ENCODE measurements around the gene REEP1.

The REEP1 gene

GRCh38 chr2:86189782-86190416 is 147.5 kb downstream of the REEP1 start:
- no peak for DNase-seq

- no peak for DNase-seq
These were observed 151.0 kb downstream of the REEP1 start for GRCh38 chr2:86186431-86186830.

GRCh38 chr2:86185517-86186212 is 151.8 kb downstream of the REEP1 start:
- DNase-seq, result no peak

GRCh38 chr2:86176597-86176996 is 160.8 kb downstream of the REEP1 start:
- no peak for DNase-seq

DNA sequence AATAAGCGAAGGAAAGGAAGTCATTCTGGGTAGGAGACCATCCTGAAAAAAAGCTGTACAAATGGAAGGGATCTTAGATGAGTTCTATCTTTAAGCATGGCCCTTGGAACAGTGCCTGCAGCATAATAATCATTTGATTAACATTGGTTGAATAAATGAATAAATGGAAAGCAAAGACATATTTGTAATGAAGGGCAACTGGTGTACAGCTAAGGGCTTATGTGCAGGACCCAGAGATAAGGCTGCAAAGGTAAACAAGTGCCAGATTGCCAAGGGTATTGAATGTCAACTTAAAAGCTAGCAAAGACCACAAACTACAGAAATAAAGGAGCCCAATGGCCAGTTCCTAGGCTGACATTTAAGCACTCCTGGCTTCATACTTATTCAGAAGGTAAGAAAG is 161.6 kb downstream of the REEP1 start:
- no peak for DNase-seq

DNA sequence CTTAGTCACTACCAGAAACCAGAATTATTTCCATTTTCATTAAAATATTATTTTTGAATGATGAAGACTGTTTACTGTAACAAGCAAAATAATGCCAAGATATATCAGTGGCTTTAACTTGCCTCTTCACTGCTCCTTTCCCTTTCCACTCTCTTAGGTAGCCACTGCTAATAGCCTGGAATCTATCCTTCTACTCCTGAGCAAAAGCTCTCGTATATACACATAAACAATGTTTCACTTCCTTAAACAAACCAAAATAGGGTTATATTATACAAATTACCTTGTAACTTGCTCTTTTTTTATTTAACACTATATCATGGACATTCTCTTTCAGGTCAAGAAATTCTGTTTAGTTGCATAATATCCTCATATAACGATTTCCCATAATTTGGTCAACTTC is 163.0 kb downstream of the REEP1 start:
- no peak for DNase-seq

GRCh38 chr2:86172610-86173009 is 164.8 kb downstream of the REEP1 start:
- no peak for DNase-seq

DNA sequence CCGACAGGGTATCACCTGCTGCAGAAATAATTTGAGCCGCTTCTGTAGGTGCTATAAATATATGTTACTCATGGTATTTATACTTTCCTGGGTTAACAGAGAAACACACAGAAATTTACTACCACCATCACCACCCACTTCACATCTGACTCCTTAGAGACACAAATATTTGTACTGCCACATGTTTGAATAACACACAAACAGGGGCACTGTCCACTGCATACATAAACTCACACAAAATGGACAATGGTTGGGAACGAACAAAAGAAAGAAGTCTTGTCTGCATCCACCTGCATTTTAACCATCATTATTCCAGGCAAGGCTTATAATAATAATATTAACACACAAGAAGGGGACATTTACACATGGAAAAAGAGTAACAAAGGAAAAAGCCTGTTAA is 166.1 kb downstream of the REEP1 start:
- no peak for DNase-seq

DNA sequence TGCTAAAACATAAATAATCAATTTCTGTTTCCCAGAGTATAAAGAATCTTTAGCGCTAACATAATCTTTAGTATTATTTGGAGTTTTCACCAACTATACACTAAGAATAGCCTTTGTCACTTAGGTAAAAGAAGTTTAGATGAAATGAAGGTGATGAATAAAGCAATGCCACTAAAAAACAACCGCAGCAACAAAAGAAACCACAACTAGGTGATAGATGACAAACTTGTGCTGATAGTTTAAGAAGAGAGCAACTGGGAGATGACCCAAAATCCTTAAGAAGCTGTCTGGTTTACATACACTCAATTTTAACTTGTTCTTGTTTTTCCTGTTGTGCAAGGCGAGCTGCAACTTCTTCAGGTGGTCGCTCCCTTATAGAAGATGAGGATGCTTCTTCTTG is 167.0 kb downstream of the REEP1 start:
- DNase-seq, result no peak

All from activated CD4-positive, alpha-beta T cell treated with anti-CD3 and anti-CD28 coated beads for 48 hours (primary cell).